22Rv1 (cell line): ENCODE results near the gene RAI1.

Experiments used
- H3K27ac ChIP-seq: fragments of 450-650 bp; 2 replicates; pipeline ENCODE4 v1.5.1; 2017
- CTCF ChIP-seq: fragments of 450-650 bp; IDR thresholded peaks from 2 replicates; pipeline ENCODE4 v1.5.1; 2017; ENCODE audit warnings: mild to moderate bottlenecking
- ZFX ChIP-seq: fragments of 450-650 bp; IDR thresholded peaks from 2 replicates; pipeline ENCODE4 v1.6.1; 2017; ENCODE audit warnings: antibody characterized with exemption, borderline replicate concordance

Gene RAI1

GRCh38 chr17:17742133-17742621, 60.9 kb downstream of the RAI1 start:
- H3K27ac ChIP-seq, result no peak overlapping the region

GRCh38 chr17:17742688-17743390, 61.6 kb downstream of the RAI1 start:
- no peak overlapping the region for H3K27ac ChIP-seq
- TF ChIP-seq CTCF (no peak), ZFX (no peak)

More at GRCh38 chr17:17742133-17742621, 60.9 kb downstream of the RAI1 start:
- TF ChIP-seq CTCF (no peak), ZFX (no peak)

- no peak overlapping the region for H3K27ac ChIP-seq
- TF ChIP-seq CTCF (no peak), ZFX (no peak)
These were observed 62.3 kb downstream of the RAI1 start for GRCh38 chr17:17743391-17744112.

- TF ChIP-seq CTCF, result no peak
- TF ChIP-seq ZFX, result no peak
- H3K27ac ChIP-seq, result no peak overlapping the region
These were observed 62.9 kb downstream of the RAI1 start for GRCh38 chr17:17744116-17744515.

- H3K27ac ChIP-seq, result no peak overlapping the region
These were observed 64.5 kb downstream of the RAI1 start for GRCh38 chr17:17745476-17746455.

GRCh38 chr17:17748179-17748578, 66.9 kb downstream of the RAI1 start:
- no peak overlapping the region for H3K27ac ChIP-seq
- TF ChIP-seq CTCF, result no peak
- TF ChIP-seq ZFX, result no peak

More at GRCh38 chr17:17745476-17746455, 64.5 kb downstream of the RAI1 start:
- no peak for TF ChIP-seq ZFX
- no peak for TF ChIP-seq CTCF
